Endothelial cell of umbilical vein (primary cell): ENCODE data around the gene LRP1B. TPM values are rescaled to one million over a fixed set of nuclear protein-coding genes. Genes with fewer than 3 reads are reported as not detected.

Source experiments
- BruUV-seq: library from RNA; stranded (reverse); fragments of 400-500 nt; replicated peaks from 2 replicates; lab custom pipeline; 2021; lab: Mats Ljungman, UMichigan
- CTCF ChIA-PET: fragments of 300-600, 350-600 bp; sonication (Branson Sonifier 250); formaldehyde crosslinking; loops from one replicate; lab custom pipeline; 2021; ENCODE audit warnings: antibody characterized with exemption, inconsistent platforms; lab: Charles Lee
- POLR2A ChIA-PET: fragments of 300-600, 350-600 bp; sonication (Branson Sonifier 250); formaldehyde crosslinking; loops from one replicate; lab custom pipeline; 2021; ENCODE audit warnings: antibody characterized with exemption, inconsistent platforms; lab: Charles Lee
- DNase-seq: peaks from one replicate; pipeline ENCODE4 v3.0.0-alpha.2; 2011; ENCODE audit warnings: low read depth, low spot score
- FAIRE-seq: peaks from 2 replicates; lab custom pipeline; 2011; peaks lifted over from hg19 to GRCh38; lab: Jason Lieb, UNC
- H2AFZ ChIP-seq: 2 replicates; pipeline ENCODE4 v1.6.0; 2012; ENCODE audit warnings: low read depth, low read length, control low read depth, inconsistent platforms
- H3K27ac ChIP-seq: 2 replicates; pipeline ENCODE4 v1.5.1; 2011; ENCODE audit warnings: low read depth, mild to moderate bottlenecking, control low read depth, low read length, moderate library complexity; ENCODE audit not compliant: insufficient read depth
- H3K27me3 ChIP-seq, 2 experiments: 2 replicates each; pipeline versions ENCODE4 v1.6.0 to v1.6.1; 2011; ENCODE audit warnings: low read length in 2 of 2, mixed read lengths in 1 of 2; ENCODE audit not compliant: control insufficient read depth in 2 of 2, insufficient read depth in 2 of 2
- H3K36me3 ChIP-seq, 2 experiments: 2 replicates in 1 of 2; 3 replicates in 1 of 2; pipeline ENCODE4 v1.5.1; 2011; ENCODE audit warnings: low read length in 2 of 2, mild to moderate bottlenecking in 1 of 2, moderate library complexity in 1 of 2; ENCODE audit not compliant: control insufficient read depth in 2 of 2, insufficient read depth in 2 of 2; ENCODE audit errors: extremely low read depth in 1 of 2
- H3K4me1 ChIP-seq: 3 replicates; pipeline ENCODE4 v1.5.1; 2011; ENCODE audit warnings: mild to moderate bottlenecking, low read length; ENCODE audit not compliant: control insufficient read depth, insufficient read depth; ENCODE audit errors: extremely low read depth
- H3K4me2 ChIP-seq: 2 replicates; pipeline ENCODE4 v1.6.1; 2011; ENCODE audit warnings: low read length, control low read depth, mixed read lengths; ENCODE audit not compliant: insufficient read depth
- H3K4me3 ChIP-seq, 3 experiments: fragments of 200-600 bp in 1 of 3; sonication (generic), shearing (Covaris generic) in 1 of 3; replicated peaks in 1 of 3; 2 replicates each; pipeline ENCODE4 v1.5.1; 2011 to 2016; ENCODE audit warnings: control low read depth in 3 of 3, low read length in 3 of 3, mild to moderate bottlenecking in 2 of 3, inconsistent platforms in 1 of 3, low read depth in 1 of 3, moderate library complexity in 1 of 3; ENCODE audit not compliant: insufficient read depth in 1 of 3
- H3K79me2 ChIP-seq: 2 replicates; pipeline ENCODE4 v1.6.0; 2012; ENCODE audit warnings: low read length, inconsistent platforms; ENCODE audit not compliant: control insufficient read depth, insufficient read depth
- H3K9ac ChIP-seq: replicated peaks from 2 replicates; pipeline ENCODE3; 2011; ENCODE audit warnings: low read length, control low read depth; ENCODE audit not compliant: insufficient read depth; ENCODE audit errors: extremely low read depth
- H3K9me1 ChIP-seq: replicated peaks from 3 replicates; pipeline ENCODE4 v1.6.0; 2011; ENCODE audit warnings: mild to moderate bottlenecking, low read length; ENCODE audit not compliant: control insufficient read depth, insufficient read depth; ENCODE audit errors: extremely low read depth
- H3K9me3 ChIP-seq: replicated peaks from 2 replicates; pipeline ENCODE4 v1.5.1; 2012; ENCODE audit warnings: low read length, inconsistent platforms; ENCODE audit not compliant: control insufficient read depth, insufficient read depth
- H4K20me1 ChIP-seq: replicated peaks from 2 replicates; pipeline ENCODE3; 2011; ENCODE audit warnings: mild to moderate bottlenecking, low read length; ENCODE audit not compliant: control insufficient read depth, insufficient read depth; ENCODE audit errors: extremely low read depth
- EZH2 ChIP-seq: IDR thresholded peaks from 2 replicates; pipeline ENCODE4 v1.6.1; 2012; ENCODE audit warnings: borderline replicate concordance, low read depth, mild to moderate bottlenecking, moderate library complexity, low read length, inconsistent platforms; ENCODE audit not compliant: severe bottlenecking
- FOS ChIP-seq: IDR thresholded peaks from 2 replicates; pipeline ENCODE4 v1.6.1; 2011; ENCODE audit warnings: mild to moderate bottlenecking, low read length, moderate library complexity, borderline replicate concordance; ENCODE audit not compliant: insufficient read depth
- GATA2 ChIP-seq: IDR thresholded peaks from 2 replicates; pipeline ENCODE4 v1.7.0; 2011; ENCODE audit warnings: low read depth, mild to moderate bottlenecking, moderate library complexity, mixed read lengths, low read length; ENCODE audit not compliant: insufficient read length, insufficient read depth
- JUN ChIP-seq: IDR thresholded peaks from 2 replicates; pipeline ENCODE4 v1.6.1; 2011; ENCODE audit warnings: borderline replicate concordance, low read depth; ENCODE audit not compliant: insufficient read length, insufficient read depth
- MYC ChIP-seq: IDR thresholded peaks from one replicate; pipeline ENCODE4 v1.6.1; 2011; ENCODE audit warnings: mild to moderate bottlenecking, low read depth, low read length
- POLR2A ChIP-seq: IDR thresholded peaks from 2 replicates; pipeline ENCODE4 v1.6.1; 2012; ENCODE audit warnings: low read depth, mild to moderate bottlenecking, control low read depth, low read length
- POLR2AphosphoS5 ChIP-seq: IDR thresholded peaks from 2 replicates; pipeline ENCODE4 v1.6.1; 2012; ENCODE audit warnings: low read depth, mild to moderate bottlenecking, control low read depth, low read length, moderate library complexity; ENCODE audit not compliant: insufficient read depth
- dilution Hi-C: fragments of 300-500 bp; cut with MboI; formaldehyde crosslinking; loops from one replicate; pipeline ENCODE4 v1.15.0; 2019; ENCODE audit warnings: low sequenced_read_pairs; ENCODE audit not compliant: extremely low pct_ligation_motif_present
- intact Hi-C: fragments of 100-400 bp; cut with micrococcal nuclease; formaldehyde crosslinking; loops from one replicate; pipeline ENCODE4 v1.10.0; 2022
- polyA plus RNA-seq, 4 experiments: library from polyadenylated mRNA; depleted of rRNA in 3 of 4; stranded (reverse) in 3 of 4; unstranded in 1 of 4; fragments of >200 nt; gene quantifications; 2 replicates each; pipeline versions ENCODE4 v1.2.1 to v1.2.3, GENCODE V29; 2011 to 2012; ENCODE audit warnings: missing spikeins in 1 of 4
- total RNA-seq: library from RNA; stranded (reverse); gene quantifications from 2 replicates; pipeline ENCODE4 v1.2.3, GENCODE V29; 2021
- TF ChIP-seq, protein P1 (sequence below): IDR thresholded peaks from 2 replicates; pipeline ENCODE4 v1.6.1; 2011; ENCODE audit not compliant: insufficient read depth, insufficient read length
- TF ChIP-seq, protein P2 (sequence below), 2 donors: IDR thresholded peaks; 1 replicate in 1 of 2; 2 replicates in 1 of 2; pipeline ENCODE4 v1.5.1; 2011; ENCODE audit warnings: low read length in 2 of 2, mild to moderate bottlenecking in 2 of 2, moderate library complexity in 2 of 2, control low read depth in 1 of 2, inconsistent platforms in 1 of 2, low read depth in 1 of 2; ENCODE audit not compliant: insufficient read depth in 1 of 2; ENCODE audit errors: extremely low read depth in 1 of 2

LRP1B gene
- total and polyA plus RNA-seq, 2 donors (not counting 3 experiments of a cell fraction or from before 2014, with no cell fraction given), result 0.03 to 0.07 TPM

DNA sequence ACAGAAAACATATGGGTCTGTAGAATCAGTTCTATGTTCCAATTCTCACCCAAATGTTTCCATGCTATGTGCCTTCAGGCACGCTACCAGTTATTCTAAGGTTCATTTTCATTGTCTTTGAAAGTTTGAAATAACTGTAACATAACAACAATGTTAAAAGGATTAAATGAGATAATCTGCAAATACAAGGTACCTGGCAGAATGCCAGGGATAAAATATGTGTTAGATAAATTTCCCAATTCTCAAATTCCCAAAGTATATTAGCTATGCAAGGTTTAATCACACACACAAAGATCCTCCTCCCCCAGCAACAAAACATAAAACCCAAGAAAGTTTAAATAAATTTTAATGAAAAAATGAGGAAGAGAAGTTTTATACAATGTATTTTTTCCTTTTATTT lies 261.2 kb downstream of the LRP1B start:
- H3K9me1 ChIP-seq, result no peaks in the 10 kb centered on the region
- H3K79me2 ChIP-seq, result no peaks in the 10 kb centered on the region
- ChIA-PET CTCF (no interaction called here), POLR2A (no interaction called here)
- H3K4me3 ChIP-seq, result no peak overlapping the region
- H3K27me3 ChIP-seq, result no peaks in the 10 kb centered on the region
- TF ChIP-seq EZH2, result no peak
- no peak overlapping the region for H3K9ac ChIP-seq
- no peak for DNase-seq
- no peaks in the 10 kb centered on the region for H3K4me1 ChIP-seq
- intact Hi-C loops, result no loop called here
- no peak overlapping the region for H3K27ac ChIP-seq
- H3K4me2 ChIP-seq, result no peak overlapping the region
- dilution Hi-C loops, result no loop called here
- no peaks in the 10 kb centered on the region for H4K20me1 ChIP-seq
- no peak overlapping the region for H2AFZ ChIP-seq
- BruUV-seq, result no TSS peak
- no peaks in the 10 kb centered on the region for H3K9me3 ChIP-seq
- FAIRE-seq, result no peak
- H3K36me3 ChIP-seq, result no peaks in the 10 kb centered on the region

- DNase-seq (no peak), FAIRE-seq (no peak)
- no peaks in the 10 kb centered on the region for H3K36me3 ChIP-seq
- H3K4me1 ChIP-seq, result no peaks in the 10 kb centered on the region
- dilution Hi-C loops, result no loop called here
- no peak overlapping the region for H3K9ac ChIP-seq
- ChIA-PET CTCF (interaction anchor here (1.7 kb wide), 1 partner anchor 47 kb away, joined by 6 read pairs; no protein-coding TSS in a partner anchor), POLR2A (no interaction called here)
- H3K79me2 ChIP-seq, result no peaks in the 10 kb centered on the region
- H4K20me1 ChIP-seq, result no peaks in the 10 kb centered on the region
- H3K27ac ChIP-seq, result no peak overlapping the region
- no peak overlapping the region for H3K4me2 ChIP-seq
- no peaks in the 10 kb centered on the region for H3K9me3 ChIP-seq
- intact Hi-C loops, result no loop called here
- no TSS peak for BruUV-seq
- H3K9me1 ChIP-seq, result no peaks in the 10 kb centered on the region
- H2AFZ ChIP-seq, result no peak overlapping the region
- H3K27me3 ChIP-seq, result no peaks in the 10 kb centered on the region
- TF ChIP-seq, protein P1, sequence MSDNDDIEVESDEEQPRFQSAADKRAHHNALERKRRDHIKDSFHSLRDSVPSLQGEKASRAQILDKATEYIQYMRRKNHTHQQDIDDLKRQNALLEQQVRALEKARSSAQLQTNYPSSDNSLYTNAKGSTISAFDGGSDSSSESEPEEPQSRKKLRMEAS, result no peak
- TF ChIP-seq, protein P2, sequence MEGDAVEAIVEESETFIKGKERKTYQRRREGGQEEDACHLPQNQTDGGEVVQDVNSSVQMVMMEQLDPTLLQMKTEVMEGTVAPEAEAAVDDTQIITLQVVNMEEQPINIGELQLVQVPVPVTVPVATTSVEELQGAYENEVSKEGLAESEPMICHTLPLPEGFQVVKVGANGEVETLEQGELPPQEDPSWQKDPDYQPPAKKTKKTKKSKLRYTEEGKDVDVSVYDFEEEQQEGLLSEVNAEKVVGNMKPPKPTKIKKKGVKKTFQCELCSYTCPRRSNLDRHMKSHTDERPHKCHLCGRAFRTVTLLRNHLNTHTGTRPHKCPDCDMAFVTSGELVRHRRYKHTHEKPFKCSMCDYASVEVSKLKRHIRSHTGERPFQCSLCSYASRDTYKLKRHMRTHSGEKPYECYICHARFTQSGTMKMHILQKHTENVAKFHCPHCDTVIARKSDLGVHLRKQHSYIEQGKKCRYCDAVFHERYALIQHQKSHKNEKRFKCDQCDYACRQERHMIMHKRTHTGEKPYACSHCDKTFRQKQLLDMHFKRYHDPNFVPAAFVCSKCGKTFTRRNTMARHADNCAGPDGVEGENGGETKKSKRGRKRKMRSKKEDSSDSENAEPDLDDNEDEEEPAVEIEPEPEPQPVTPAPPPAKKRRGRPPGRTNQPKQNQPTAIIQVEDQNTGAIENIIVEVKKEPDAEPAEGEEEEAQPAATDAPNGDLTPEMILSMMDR (IDR thresholded peaks at IDR 0.05; ENCODE audit: extremely low read depth in 1 of 2, insufficient read depth in 1 of 2, low read depth in 1 of 2, low read length in 2 of 2), result no peak
- no peak for TF ChIP-seq POLR2AphosphoS5
- TF ChIP-seq POLR2A, result no peak
- TF ChIP-seq GATA2, result no peak
- no peak for TF ChIP-seq EZH2
- no peak for TF ChIP-seq MYC
- TF ChIP-seq FOS, result no peak
- no peak for TF ChIP-seq JUN
- no peak overlapping the region for H3K4me3 ChIP-seq
These were observed 266.9 kb downstream of the LRP1B start for GRCh38 chr2:141863964-141864363.
